ENCODE results near the gene APOE. TPM values are rescaled to one million over a fixed set of nuclear protein-coding genes. Genes with fewer than 3 reads are reported as not detected.

The APOE gene
- total RNA-seq, 1 experiment from 2014 or later = 9.4 TPM

- intact Hi-C loops (cut with micrococcal nuclease; ENCODE audit: unreplicated experiment) = no loop called here
- no TSS peak for BruUV-seq (replicated peaks)
- H3K4me1 ChIP-seq (ENCODE audit: insufficient read depth, low read length, poor library complexity, severe bottlenecking) = no peaks in the 10 kb centered on the region
- POLR2A ChIA-PET (ENCODE audit: low non-redundant PET) = no interaction called here
- H3K9me3 ChIP-seq (ENCODE audit: low read depth, low read length, poor library complexity, severe bottlenecking) = no peaks in the 10 kb centered on the region
- CTCF ChIA-PET = no interaction called here
- TF ChIP-seq CTCF (conservative IDR thresholded peaks at IDR 0.05; ENCODE audit: low read depth, low read length) (no peak), EZH2 (IDR thresholded peaks at IDR 0.05; ENCODE audit: borderline replicate concordance, low read depth, low read length, poor library complexity, severe bottlenecking) (no peak)
- no peaks in the 10 kb centered on the region for H3K36me3 ChIP-seq (ENCODE audit: insufficient read depth, low read length, poor library complexity, severe bottlenecking)
- H3K27ac ChIP-seq (ENCODE audit: low read depth, low read length, poor library complexity, severe bottlenecking) = no peak overlapping the region
- H3K4me3 ChIP-seq (ENCODE audit: low read depth, low read length, poor library complexity, severe bottlenecking) = no peak overlapping the region
- no peak for DNase-seq (ENCODE audit: low spot score)
- no peaks in the 10 kb centered on the region for H3K27me3 ChIP-seq (replicated peaks; ENCODE audit: insufficient read depth, low read depth, low read length, poor library complexity)
Observed at GRCh38 chr19:44930088-44930487, 24.5 kb downstream of the APOE start.

- no TSS peak for BruUV-seq (replicated peaks)
- TF ChIP-seq CTCF (conservative IDR thresholded peaks at IDR 0.05; ENCODE audit: low read depth, low read length) (no peak), EZH2 (IDR thresholded peaks at IDR 0.05; ENCODE audit: borderline replicate concordance, low read depth, low read length, poor library complexity, severe bottlenecking) (no peak)
- H3K27me3 ChIP-seq (replicated peaks; ENCODE audit: insufficient read depth, low read depth, low read length, poor library complexity) = no peaks in the 10 kb centered on the region
- H3K27ac ChIP-seq (ENCODE audit: low read depth, low read length, poor library complexity, severe bottlenecking) = no peak overlapping the region
- intact Hi-C loops (cut with micrococcal nuclease; ENCODE audit: unreplicated experiment) = no loop called here
- no peaks in the 10 kb centered on the region for H3K36me3 ChIP-seq (ENCODE audit: insufficient read depth, low read length, poor library complexity, severe bottlenecking)
- no peaks in the 10 kb centered on the region for H3K4me1 ChIP-seq (ENCODE audit: insufficient read depth, low read length, poor library complexity, severe bottlenecking)
- H3K4me3 ChIP-seq (ENCODE audit: low read depth, low read length, poor library complexity, severe bottlenecking) = no peak overlapping the region
- no peak for DNase-seq (ENCODE audit: low spot score)
- CTCF ChIA-PET = interaction anchor here (0.6 kb wide), 1 partner anchor 1064 kb away, joined by 6 read pairs; the partner anchor contains the start of gene CCDC61
- POLR2A ChIA-PET (ENCODE audit: low non-redundant PET) = no interaction called here
- H3K9me3 ChIP-seq (ENCODE audit: low read depth, low read length, poor library complexity, severe bottlenecking) = no peaks in the 10 kb centered on the region
Observed at GRCh38 chr19:44931541-44931940, 25.9 kb downstream of the APOE start.

- BruUV-seq (replicated peaks) = no TSS peak
- CTCF ChIA-PET = no interaction called here
- POLR2A ChIA-PET (ENCODE audit: low non-redundant PET) = no interaction called here
- Histone ChIP-seq H3K27me3 (replicated peaks; ENCODE audit: insufficient read depth, low read depth, low read length, poor library complexity) (no peaks in the 10 kb centered on the region), H3K4me1 (ENCODE audit: insufficient read depth, low read length, poor library complexity, severe bottlenecking) (no peaks in the 10 kb centered on the region), H3K36me3 (ENCODE audit: insufficient read depth, low read length, poor library complexity, severe bottlenecking) (no peaks in the 10 kb centered on the region), H3K27ac (ENCODE audit: low read depth, low read length, poor library complexity, severe bottlenecking) (no peak overlapping the region), H3K4me3 (ENCODE audit: low read depth, low read length, poor library complexity, severe bottlenecking) (no peak overlapping the region), H3K9me3 (ENCODE audit: low read depth, low read length, poor library complexity, severe bottlenecking) (no peaks in the 10 kb centered on the region)
- intact Hi-C loops (cut with micrococcal nuclease; ENCODE audit: unreplicated experiment) = no loop called here
- DNase-seq (ENCODE audit: low spot score) = no peak
- TF ChIP-seq EZH2 (IDR thresholded peaks at IDR 0.05; ENCODE audit: borderline replicate concordance, low read depth, low read length, poor library complexity, severe bottlenecking) = no peak
Observed at GRCh38 chr19:44939668-44940067, 34.1 kb downstream of the APOE start.

GRCh38 chr19:44942067-44942571 is 36.5 kb downstream of the APOE start, which contains the start of gene APOC4:
Gene APOC4 (plus strand): TSS chr19:44942237. CDS start chr19:44942278, 41 bp downstream.
- no peak within 1 kb of the TSS for H3K4me3 ChIP-seq (ENCODE audit: low read depth, low read length, poor library complexity, severe bottlenecking)
- no peaks in the 10 kb centered on the region for H3K4me1 ChIP-seq (ENCODE audit: insufficient read depth, low read length, poor library complexity, severe bottlenecking)
- DNase-seq (ENCODE audit: low spot score) = no peak
- H3K27ac ChIP-seq (ENCODE audit: low read depth, low read length, poor library complexity, severe bottlenecking) = no peak within 1 kb of the TSS
- H3K36me3 ChIP-seq (ENCODE audit: insufficient read depth, low read length, poor library complexity, severe bottlenecking) = no peaks in the 10 kb centered on the region
- ChIA-PET POLR2A (ENCODE audit: low non-redundant PET) (no interaction called here), CTCF (no interaction called here)
- BruUV-seq (replicated peaks) = no TSS peak
- TF ChIP-seq CTCF (conservative IDR thresholded peaks at IDR 0.05; ENCODE audit: low read depth, low read length) (no peak), EZH2 (IDR thresholded peaks at IDR 0.05; ENCODE audit: borderline replicate concordance, low read depth, low read length, poor library complexity, severe bottlenecking) (no peak)
- intact Hi-C loops (cut with micrococcal nuclease; ENCODE audit: unreplicated experiment) = no loop called here
- no peaks in the 10 kb centered on the region for H3K27me3 ChIP-seq (replicated peaks; ENCODE audit: insufficient read depth, low read depth, low read length, poor library complexity)
- no peaks in the 10 kb centered on the region for H3K9me3 ChIP-seq (ENCODE audit: low read depth, low read length, poor library complexity, severe bottlenecking)

All from A673 (cell line).